ENCODE measurements around the gene CCDC81.
"Not testable (repeated sequence)": the region's sequence is repeated elsewhere in the genome, so short reads cannot be mapped to it uniquely, and the experiment has no call there.

The CCDC81 gene

DNA sequence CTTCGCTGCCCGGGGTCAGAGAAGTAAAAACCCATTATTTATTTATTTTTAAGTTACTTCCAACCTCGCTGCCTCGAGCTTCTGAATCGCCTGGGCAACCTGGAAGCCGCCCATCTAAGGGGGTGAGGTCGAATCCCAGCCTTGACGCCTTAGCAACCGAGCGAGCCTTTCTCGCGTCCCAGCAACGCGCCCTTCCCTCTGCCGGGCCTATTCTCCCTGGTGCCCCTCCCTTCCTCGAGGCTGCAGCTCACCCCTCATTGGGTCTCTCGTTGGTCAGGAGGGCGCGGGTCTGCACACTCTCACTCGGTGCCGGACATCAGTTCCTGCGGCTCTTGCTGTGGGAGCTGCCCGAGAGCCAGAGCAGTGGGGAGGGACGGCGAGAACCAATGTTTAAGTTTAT, at the start of gene CCDC81:
TSS of gene CCDC81 (plus strand) at position 302 of the 400 bp plus-strand sequence. CDS start 277 bp downstream, outside the sequence.
- DNase-seq (ENCODE audit: extremely low read depth in 1 of 2, low read depth in 1 of 2): no peak

DNA sequence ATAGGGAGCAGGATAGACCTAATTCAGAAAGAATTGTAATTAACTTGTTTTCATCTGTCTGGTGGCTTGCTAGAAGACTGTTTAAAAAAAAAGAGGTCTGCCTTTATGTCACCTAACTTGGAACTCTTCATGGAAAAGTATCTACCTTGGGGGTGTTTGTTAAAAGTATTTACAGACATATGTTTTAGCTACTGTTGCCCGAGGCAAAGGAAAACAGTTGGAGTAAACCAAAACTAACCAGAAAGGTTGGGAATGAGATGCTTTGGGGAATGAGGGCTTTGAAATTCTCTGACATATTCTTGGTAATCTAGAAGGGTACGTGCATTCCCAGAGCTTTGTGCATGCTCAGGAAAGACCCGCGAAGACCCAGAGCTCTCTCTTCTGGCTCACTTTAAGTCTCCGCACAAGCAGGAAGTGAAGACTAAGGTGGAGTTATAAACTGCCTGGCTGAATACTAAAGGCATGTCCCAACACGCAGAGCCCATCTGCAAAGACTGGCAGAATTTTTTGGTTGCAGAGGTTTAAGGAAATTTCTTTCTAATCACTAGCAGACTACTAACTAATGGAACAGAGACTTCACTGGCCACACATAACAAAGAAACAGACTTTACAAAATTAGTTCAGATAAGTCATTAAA, 39.4 kb upstream of the CCDC81 start:
- no peak for DNase-seq (ENCODE audit: extremely low read depth in 1 of 2, low read depth in 1 of 2)

DNA sequence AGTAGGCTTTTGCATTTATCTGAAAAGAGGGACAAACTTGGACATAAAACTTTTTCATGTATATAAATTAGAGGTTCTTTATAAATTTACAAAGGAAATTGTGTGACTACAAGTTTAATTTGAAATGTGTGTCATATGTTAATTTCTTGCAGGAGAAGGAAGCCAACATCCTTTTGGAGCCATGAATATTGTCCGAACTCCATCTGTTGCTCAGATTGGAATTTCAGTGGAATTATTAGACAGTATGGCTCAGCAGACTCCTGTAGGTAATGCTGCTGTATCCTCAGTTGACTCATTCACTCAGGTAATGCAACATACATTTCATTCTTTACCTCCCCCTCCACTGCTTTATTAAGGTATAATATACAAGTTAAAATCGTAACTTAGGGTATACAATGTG, 37.5 kb upstream of the CCDC81 start:
- DNase-seq (ENCODE audit: extremely low read depth in 1 of 2, low read depth in 1 of 2): no peak

DNA sequence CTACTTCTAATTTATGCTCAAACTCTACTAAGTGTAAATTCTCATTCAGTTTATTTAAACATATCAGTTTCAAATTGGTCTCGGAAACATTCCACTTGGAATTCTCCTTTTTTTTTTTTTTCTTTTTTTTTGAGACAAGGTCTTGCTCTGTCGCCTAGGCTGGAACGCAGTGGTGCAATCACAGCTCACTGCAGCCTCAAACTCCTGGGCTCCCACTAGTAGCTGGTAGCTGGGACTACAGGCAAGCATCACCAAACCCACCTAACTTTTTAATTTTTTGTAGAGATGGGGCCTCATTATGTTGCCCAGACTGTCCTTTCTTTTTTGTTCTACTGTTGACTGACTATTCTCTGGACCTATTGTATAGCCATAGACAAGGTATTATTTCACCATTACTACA, 33.3 kb upstream of the CCDC81 start:
- DNase-seq (ENCODE audit: extremely low read depth in 1 of 2, low read depth in 1 of 2): no peak

DNA sequence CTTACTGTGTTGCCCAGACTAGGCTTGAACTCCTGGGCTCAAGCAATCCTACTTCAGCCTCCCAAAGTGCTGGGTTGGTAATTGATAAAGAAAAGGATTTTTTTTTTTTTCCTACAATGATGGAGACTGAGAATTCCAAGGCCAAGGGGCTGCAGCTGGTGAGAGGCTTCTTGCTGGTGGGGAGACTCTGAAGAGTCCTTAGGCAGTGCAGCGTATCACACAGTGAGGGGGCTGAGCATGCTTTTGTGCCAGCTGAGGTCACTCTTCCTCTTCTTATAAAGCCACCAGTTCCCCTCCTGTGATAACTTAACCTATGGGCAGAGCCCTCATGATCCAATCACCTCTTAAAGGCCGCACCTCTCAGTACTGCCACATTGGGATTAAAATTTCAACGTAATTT, 28.2 kb upstream of the CCDC81 start:
- no peak for DNase-seq (ENCODE audit: extremely low read depth in 1 of 2, low read depth in 1 of 2)

DNA sequence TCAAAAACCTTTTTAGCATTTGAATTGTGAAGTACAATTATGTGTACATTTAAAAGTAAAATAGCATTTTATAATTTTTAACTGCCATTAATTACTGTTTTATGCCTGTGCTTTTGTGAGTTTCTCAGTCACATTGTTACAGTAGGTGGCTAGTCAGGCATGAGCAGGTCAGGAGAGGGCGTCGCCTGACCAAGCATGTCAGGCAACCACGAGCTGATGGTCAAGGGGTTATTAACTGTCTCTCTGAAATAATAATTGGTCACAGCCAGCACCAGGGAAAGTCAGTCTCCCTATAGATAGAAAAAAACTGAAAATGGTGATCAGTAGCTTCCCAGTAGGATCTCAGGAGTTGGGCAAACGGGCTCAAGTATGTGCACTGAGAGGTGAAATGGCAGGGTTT, 19.4 kb upstream of the CCDC81 start:
- DNase-seq (ENCODE audit: extremely low read depth in 1 of 2, low read depth in 1 of 2): no peak

DNA sequence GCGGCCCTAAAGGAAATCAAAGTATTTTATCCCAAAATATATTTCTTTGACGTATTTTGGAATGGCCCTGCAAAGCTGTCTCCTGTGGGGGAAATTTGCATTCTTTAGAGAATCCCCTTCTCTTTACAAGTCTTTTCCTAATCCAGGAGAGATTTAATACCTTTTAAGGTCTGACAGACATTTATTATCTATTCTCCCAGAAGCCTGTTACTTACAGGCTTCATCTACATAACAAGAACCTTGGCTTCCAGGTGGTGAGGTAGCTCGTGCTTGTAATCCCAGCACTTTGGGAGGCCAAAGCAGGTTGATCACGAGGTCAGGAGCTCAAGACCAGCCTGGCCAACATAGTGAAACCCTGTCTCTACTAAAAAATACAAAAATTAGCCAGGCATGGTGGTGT, 17.3 kb upstream of the CCDC81 start:
- DNase-seq (ENCODE audit: extremely low read depth in 1 of 2, low read depth in 1 of 2): not testable (repeated sequence)

DNA sequence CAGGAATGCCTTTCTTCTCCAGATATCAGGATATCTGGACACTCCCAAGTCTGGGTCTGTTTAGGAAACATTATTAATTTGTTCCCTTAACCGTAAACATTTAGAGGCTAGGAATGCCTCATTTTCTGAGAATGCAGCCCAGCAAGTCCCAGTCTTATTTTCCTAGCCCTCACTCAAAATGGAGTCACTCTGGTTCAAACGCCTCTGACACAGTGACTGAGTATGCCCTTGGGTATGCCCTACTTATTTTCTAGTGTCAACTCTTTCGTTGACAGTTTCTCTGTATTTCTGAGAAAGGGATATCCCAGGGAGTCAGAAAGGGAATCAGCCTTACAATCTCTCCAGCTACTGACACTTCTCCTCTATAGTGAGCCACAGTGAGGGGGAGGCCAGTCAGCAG, 16.0 kb upstream of the CCDC81 start:
- DNase-seq (ENCODE audit: extremely low read depth in 1 of 2, low read depth in 1 of 2): no peak

DNA sequence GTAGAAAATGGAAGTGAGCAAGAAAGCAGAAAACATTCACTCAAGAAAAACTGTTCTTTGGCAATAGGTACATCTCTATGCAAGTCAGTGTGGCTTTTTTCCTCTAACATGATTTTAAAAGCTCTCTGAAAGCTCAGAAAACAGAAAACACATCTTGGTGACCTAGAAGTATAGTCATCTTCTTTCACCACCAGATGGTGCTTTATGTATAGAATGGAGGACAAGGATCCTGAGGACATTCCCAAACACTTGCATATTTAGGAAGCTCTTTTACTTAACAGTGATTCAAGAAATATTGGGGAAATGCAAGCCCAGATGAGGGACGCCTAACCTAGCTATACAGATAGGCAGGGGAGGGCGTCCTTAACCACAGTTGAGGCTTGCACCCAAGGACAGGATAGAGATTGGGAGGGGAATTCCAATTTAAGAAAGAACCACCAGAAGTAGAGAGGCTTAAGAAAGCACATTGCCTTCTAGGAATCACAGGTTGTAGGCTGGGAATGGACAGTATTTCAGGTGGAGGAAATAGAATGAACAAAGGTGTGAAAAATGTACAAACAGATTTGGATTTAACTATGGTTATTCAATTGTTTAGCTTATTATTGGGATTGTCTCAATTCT, 13.8 kb upstream of the CCDC81 start:
- no peak for DNase-seq (ENCODE audit: extremely low read depth in 1 of 2, low read depth in 1 of 2)

DNA sequence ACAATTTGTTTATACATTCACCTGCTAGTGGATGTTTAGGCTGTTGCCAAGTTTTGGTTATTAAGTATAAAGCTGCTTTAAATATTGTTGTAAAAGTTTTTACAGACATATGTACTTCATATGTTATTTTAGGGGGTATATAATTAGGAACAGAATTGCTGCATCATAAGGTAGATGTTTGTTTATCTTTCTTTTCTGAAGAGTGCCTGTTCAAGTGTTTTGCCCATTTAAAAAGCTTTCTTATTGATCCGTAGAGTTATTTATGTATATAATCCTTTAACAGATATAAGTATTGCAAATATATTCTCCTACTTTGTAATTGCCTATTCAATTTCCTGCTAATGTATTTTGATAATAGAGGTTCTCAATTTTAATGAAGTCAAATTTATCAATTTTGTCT, 11.3 kb upstream of the CCDC81 start:
- DNase-seq (ENCODE audit: extremely low read depth in 1 of 2, low read depth in 1 of 2): no peak

DNA sequence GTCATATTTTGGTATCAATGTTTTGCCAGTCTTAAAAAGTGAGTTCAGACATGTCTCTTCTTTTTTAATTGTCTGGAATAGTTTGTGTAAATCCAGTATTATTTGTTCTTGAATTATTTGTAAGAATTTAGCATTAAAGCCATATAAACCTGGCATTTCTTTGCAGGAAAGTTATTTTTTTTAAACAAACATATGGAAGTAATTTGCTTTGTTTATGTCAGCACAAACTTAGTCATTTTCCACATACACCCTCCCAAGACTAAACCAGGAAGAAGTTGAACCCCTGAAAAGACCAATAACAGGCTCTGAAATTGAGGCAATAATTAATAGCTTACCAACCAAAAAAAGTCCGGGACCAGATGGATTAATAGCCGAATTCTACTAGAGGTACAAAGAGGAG, 9.1 kb upstream of the CCDC81 start:
- DNase-seq (ENCODE audit: extremely low read depth in 1 of 2, low read depth in 1 of 2): no peak

DNA sequence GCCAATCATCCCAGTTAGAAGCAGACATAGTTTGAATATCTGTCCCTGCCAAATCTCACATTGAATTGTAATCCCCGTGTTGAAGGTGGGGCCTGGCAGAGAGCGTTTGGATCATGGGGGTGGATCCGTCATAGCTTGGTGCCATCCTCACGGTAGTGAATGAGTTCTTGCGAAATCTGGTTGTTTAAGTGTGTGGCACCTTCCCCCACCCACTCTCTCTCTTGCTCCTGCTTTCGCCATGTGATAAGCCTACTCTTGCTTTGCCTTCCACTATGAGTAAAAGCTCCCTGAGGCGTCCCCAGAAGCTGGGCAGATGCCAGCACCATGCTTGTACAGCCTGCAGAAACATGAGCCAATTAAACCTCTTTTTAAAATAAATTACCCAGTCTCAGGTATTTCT, 5.0 kb upstream of the CCDC81 start:
- no peak for DNase-seq (ENCODE audit: extremely low read depth in 1 of 2, low read depth in 1 of 2)

DNA sequence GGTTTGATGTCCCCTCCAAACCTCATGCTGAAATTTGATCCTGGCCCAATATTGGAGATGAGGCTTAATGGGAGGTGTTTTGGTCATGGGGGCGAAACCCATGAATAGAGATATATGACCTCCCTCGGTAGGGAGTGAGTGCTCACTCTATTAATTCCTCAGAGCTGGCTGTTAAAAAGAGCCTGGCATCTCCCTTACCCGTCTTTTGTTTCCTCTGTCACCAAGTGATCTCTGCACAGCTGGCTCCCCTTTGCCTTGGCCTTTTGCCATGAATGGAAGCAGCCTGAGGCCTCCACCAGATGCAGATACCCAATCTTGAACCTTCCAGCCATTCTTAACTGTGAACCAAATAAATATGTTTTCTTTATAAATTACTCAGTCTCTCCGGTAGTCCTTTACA, 4.5 kb upstream of the CCDC81 start:
- no peak for DNase-seq (ENCODE audit: extremely low read depth in 1 of 2, low read depth in 1 of 2)

DNA sequence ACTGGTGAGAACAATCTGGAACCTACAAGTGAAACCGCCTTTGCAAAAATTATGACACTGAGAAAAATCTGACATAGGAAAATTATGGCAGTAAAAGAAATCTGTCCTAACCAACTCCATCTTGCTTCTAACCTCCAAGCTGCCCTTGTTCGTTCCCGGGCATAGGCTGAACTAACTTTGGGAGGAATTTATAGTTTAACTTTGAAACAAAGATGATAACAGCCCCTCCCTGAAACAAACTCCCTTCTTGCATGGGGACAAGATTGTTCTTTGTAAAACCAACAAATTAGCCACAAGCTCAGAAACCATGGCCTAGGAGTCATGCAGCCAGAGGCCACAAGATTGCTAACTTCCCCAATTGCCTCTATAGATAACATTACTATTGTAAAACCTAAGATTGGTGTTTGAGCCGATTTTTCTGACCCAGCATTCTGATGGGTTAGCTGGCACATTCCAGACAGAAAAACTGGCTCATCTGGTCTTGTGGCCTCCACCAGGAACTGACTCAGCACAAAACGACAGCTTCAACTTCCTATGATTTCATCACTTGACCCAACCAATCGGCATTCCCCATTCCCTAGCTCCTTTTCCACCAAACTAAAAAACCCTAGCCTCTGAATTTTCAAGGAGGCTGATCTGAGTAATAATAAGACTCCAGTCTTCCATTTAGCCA, 3.6 kb upstream of the CCDC81 start:
- no peak for DNase-seq (ENCODE audit: extremely low read depth in 1 of 2, low read depth in 1 of 2)

DNA sequence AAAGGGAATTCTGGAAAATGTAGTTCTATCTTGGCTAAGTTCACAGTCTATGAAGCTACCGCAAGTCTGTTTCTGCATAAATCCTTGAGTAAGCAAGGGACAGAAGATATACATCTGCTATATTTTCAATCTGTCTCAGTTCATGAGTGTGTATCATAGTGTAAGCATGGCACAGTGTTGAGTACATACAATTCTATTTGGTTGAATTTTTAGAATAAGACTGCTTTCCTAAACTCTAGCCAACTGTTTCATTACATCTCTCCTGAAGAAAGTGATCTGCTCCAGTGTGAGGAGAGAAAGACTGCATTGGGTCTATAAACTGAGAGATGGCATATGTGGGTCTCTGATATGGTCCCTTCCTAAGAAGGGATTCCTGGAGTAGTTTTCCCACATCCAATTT, 2.6 kb upstream of the CCDC81 start:
- DNase-seq (ENCODE audit: extremely low read depth in 1 of 2, low read depth in 1 of 2): no peak

DNA sequence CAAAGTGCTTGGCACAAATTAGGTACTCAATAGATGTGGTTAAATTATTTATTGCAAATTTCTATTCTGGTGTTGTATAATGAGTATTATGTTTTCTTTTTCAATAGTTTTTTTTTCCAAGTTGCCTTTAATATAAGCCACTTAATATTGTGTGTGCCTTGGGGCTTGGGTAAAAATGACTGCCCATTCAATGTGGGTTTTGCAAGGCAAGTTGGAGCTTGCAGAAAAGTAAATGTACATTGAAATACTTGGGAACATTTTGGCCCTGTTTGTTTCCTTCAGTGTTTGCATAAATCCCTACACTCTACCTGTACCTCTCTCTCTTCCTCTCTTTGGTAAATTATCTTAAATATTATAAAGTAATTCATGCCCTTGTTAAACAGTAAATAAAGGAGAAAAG, 2.1 kb upstream of the CCDC81 start:
- DNase-seq (ENCODE audit: extremely low read depth in 1 of 2, low read depth in 1 of 2): no peak

DNA sequence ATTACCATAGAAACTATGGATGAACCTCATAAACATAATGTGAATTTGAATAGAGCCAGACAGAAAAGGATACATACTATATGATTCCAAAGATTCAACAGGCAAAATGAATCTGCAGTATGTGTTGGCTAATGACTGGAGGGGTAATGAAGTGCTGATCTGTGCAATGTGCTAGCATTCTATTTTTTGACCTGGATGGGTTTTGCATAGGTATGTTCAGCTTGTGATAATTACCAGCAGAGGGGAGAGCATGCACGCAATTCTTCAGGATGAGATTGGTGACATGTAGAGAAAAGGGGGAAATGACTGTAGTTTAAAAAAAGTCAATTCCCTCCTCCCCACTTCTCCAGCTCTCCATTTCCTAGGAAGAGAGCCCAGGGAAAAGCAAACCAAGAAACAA, 618 bp upstream of the CCDC81 start:
- DNase-seq (ENCODE audit: extremely low read depth in 1 of 2, low read depth in 1 of 2): no peak

DNA sequence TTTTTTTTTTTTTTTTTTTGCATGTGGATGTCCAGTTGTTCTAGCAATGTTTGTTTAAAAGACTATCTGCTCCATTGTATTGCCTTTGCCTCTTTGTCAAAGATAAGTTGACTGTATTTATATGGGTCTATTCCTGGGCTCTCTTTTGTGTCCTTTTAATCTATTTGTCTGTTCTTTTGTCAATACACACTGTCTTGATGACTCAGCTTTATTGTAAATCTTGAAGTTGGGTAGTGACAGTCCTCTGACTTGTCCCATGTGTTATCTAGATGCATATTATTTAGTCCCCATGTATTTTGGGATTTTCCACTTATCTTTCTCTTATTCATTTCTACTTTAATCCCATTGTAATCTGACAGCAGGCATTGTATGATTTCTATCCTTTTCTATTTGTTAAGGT, 3.3 kb downstream of the CCDC81 start:
- no peak for DNase-seq (ENCODE audit: extremely low read depth in 1 of 2, low read depth in 1 of 2)

DNA sequence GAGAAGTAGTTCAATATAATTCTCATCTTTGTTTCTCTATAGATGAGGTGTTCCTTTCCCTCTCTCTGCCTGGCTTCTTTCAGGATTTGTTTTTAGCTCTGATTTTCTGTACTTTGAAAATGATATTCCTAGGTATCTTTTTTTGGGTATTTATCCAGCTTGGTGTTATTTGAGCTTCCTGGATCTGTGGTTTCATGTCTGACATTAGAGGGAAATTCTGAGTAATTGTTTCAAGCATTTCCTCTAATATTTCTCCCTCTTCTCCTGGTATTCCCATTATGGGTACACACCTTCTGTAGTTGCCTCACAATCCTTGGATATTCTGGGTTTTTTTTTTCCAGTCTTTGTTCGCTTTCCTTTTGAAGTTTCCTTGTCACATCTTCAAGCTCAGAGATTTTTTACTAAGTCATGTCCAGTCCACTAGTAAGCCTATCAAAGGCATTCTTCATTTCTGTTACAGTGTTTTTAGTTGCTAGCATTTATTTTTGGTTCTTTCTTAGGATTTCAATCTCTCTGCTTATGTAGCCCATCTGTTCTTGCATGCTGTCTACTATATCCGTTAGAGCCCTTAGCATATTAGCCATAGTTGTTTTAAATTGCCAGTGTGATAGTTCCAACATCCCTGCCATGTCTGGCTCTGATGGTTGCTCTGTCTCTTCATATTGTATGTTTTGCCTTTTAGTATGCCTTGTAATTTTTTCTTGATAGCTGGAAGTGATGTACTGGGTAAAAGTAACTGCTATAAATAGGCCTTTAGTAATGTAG, 5.8 kb downstream of the CCDC81 start:
- DNase-seq (ENCODE audit: extremely low read depth in 1 of 2, low read depth in 1 of 2): no peak

DNA sequence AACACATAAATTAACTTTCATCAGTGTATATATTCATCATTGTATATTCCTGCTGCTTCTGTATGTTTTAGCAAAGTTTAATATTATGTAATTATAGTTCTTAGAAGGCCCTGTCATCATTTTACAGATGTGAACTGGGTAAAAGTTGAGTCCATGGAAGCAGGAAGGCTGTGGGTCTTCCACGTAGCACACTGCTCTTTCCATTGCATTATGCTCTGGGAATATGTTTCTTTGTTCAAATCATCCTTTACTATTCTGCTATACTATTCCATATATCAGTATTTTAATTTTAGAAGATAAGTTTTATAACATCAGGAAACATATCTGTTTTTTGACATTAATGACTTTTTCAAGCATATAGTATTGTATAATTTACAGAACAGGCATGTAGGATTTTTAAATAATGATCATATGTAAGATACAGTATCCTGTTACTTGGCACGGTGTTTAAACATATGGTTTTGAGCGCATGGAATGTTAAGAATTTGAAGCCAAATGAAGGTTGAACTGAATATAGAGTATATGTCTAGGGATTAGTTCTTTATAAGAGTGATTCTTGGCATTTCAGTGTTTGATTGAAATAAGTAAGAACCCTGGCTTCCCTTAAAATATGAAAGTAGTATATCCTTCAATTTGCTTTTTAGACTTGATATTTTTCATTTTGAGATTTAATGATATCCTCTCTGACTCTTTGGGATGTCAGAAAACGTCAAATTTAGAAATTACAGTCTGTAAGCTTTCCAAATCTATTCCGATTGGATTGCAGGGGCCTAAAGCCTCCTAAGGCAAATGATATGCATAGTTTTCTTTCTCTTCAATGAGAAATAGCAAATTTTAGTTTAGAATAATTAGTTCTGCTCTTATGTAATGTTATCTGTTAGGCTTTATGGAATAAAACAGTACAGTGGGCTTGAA, 8.6 kb downstream of the CCDC81 start:
- DNase-seq (ENCODE audit: extremely low read depth in 1 of 2, low read depth in 1 of 2): no peak

DNA sequence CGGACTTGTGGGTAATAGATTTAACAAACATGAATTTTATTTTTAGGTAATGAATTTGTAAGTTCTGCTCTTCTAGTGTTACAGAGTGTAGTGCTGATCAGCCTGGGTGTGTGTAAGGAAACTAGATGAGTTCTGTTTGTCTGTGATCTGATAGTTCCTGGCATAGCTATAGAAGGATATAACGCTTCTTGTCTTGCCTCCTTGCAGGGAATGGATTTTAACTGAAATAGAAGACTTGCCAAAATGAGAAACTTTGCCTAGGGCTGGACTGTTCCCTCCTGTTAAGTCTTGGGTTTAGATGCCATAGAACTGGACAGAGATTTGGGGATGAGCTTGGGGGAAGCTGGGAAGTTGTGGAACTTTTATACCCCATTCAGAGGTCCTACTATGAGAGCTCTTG, 11.6 kb downstream of the CCDC81 start:
- DNase-seq (ENCODE audit: extremely low read depth in 1 of 2, low read depth in 1 of 2): no peak

All from stimulated activated CD8-positive, alpha-beta memory T cell treated with anti-CD3 and anti-CD28 coated beads, Interleukin-7, amount 100 ng/mL, for 48 hours (primary cell).